B cell (primary cell): ENCODE results near the gene HK2. TPM values are rescaled to one million over a fixed set of nuclear protein-coding genes. Genes with fewer than 3 reads are reported as not detected.

Source experiments
- ATAC-seq: fragments of 200-7000 bp; cut with Tn5 transposase; one replicate; pipeline ENCODE4 v1.10.0; 2021; ENCODE audit warnings: low read depth, mild to moderate bottlenecking, moderate number of reproducible peaks, moderate library complexity
- CTCF ChIA-PET: fragments of 350-600 bp; sonication (Branson Sonifier 250); formaldehyde crosslinking; loops from one replicate; lab custom pipeline; 2021; ENCODE audit warnings: antibody characterized with exemption, inconsistent platforms; lab: Charles Lee
- POLR2A ChIA-PET: fragments of 350-600 bp; sonication (Branson Sonifier 250); formaldehyde crosslinking; loops from one replicate; lab custom pipeline; 2021; ENCODE audit warnings: antibody characterized with exemption; lab: Charles Lee
- DNase-seq: peaks from one replicate; pipeline ENCODE4 v3.0.0; 2013
- H2AFZ ChIP-seq: 2 replicates; pipeline ENCODE4 v1.6.1; 2012; ENCODE audit warnings: mild to moderate bottlenecking, low read depth, low read length; ENCODE audit not compliant: insufficient read depth, poor library complexity, severe bottlenecking
- H3K27ac ChIP-seq, 2 donors: 1 replicate in 1 of 2; 2 replicates in 1 of 2; pipeline ENCODE4 v1.5.1; 2012 to 2013; ENCODE audit warnings: low read length in 2 of 2, mild to moderate bottlenecking in 2 of 2, moderate library complexity in 1 of 2
- H3K27me3 ChIP-seq, 4 experiments: fragments of 200-600 bp in 1 of 4; sonication (generic) in 1 of 4; replicated peaks in 1 of 4; 1 replicate in 2 of 4; 2 replicates in 2 of 4; pipeline versions ENCODE4 v1.6.1 to v1.7.0; 2013 to 2016; ENCODE audit warnings: low read length in 3 of 4, mild to moderate bottlenecking in 2 of 4, mixed read lengths in 1 of 4, moderate library complexity in 1 of 4; ENCODE audit not compliant: insufficient read depth in 4 of 4, control insufficient read depth in 3 of 4; ENCODE audit errors: control extremely low read depth in 1 of 4
- H3K36me3 ChIP-seq, 2 experiments: replicated peaks in 1 of 2; 1 replicate in 1 of 2; 2 replicates in 1 of 2; pipeline versions ENCODE4 v1.6.1 to v1.7.1; 2013; ENCODE audit warnings: low read length in 1 of 2; ENCODE audit not compliant: insufficient read depth in 2 of 2, control insufficient read depth in 1 of 2; ENCODE audit errors: control extremely low read depth in 1 of 2, extremely low read depth in 1 of 2
- H3K4me1 ChIP-seq, 2 donors: fragments of 200-600 bp in 1 of 2; sonication (generic) in 1 of 2; 1 replicate in 1 of 2; 2 replicates in 1 of 2; pipeline versions ENCODE4 v1.5.1 to v1.6.1; 2013 to 2017; ENCODE audit warnings: low read length in 2 of 2; ENCODE audit not compliant: control insufficient read depth in 2 of 2, insufficient read depth in 2 of 2
- H3K4me2 ChIP-seq: replicated peaks from 2 replicates; pipeline ENCODE3; 2012; ENCODE audit warnings: mild to moderate bottlenecking, low read depth, low read length; ENCODE audit not compliant: poor library complexity, severe bottlenecking
- H3K4me3 ChIP-seq, 5 experiments: fragments of 200-600 bp in 1 of 5; sonication (generic) in 1 of 5; 1 replicate in 3 of 5; 2 replicates in 2 of 5; pipeline versions ENCODE4 v1.5.1 to v1.7.0; 2011 to 2016; ENCODE audit warnings: low read length in 4 of 5, mild to moderate bottlenecking in 4 of 5, low read depth in 2 of 5, control low read depth in 1 of 5, moderate library complexity in 1 of 5; ENCODE audit not compliant: insufficient read depth in 1 of 5; ENCODE audit errors: control extremely low read depth in 1 of 5, extremely low read depth in 1 of 5
- H3K79me2 ChIP-seq: fragments of 200-600 bp; sonication (generic); one replicate; pipeline ENCODE4 v1.6.0; 2016; ENCODE audit warnings: low read length; ENCODE audit not compliant: control insufficient read depth, insufficient read depth
- H3K9ac ChIP-seq: fragments of 200-600 bp; sonication (generic); 2 replicates; pipeline ENCODE4 v1.6.1; 2017; ENCODE audit warnings: mild to moderate bottlenecking, low read length, moderate library complexity
- H3K9me3 ChIP-seq, 3 donors: one replicate each; pipeline versions ENCODE4 v1.6.1 to v1.7.1; 2013; ENCODE audit warnings: low read length in 2 of 3; ENCODE audit not compliant: control insufficient read depth in 2 of 3, insufficient read depth in 1 of 3; ENCODE audit errors: control extremely low read depth in 1 of 3
- H4K20me1 ChIP-seq: 2 replicates; pipeline ENCODE4 v1.6.0; 2012; ENCODE audit warnings: mild to moderate bottlenecking, low read length; ENCODE audit not compliant: insufficient read depth, control insufficient read depth, poor library complexity, severe bottlenecking
- H3K27ac Mint-ChIP-seq: one replicate; pipeline ENCODE4 v1.8.0; 2021; ENCODE audit warnings: mixed read lengths
- H3K27me3 Mint-ChIP-seq: one replicate; pipeline ENCODE4 v1.8.0; 2021; ENCODE audit warnings: mixed read lengths
- H3K4me1 Mint-ChIP-seq: one replicate; pipeline ENCODE4 v1.8.0; 2021; ENCODE audit warnings: mixed read lengths
- H3K4me3 Mint-ChIP-seq: one replicate; pipeline ENCODE4 v1.8.0; 2021; ENCODE audit warnings: mixed read lengths
- H3K9me3 Mint-ChIP-seq: one replicate; pipeline ENCODE4 v1.8.0; 2022; ENCODE audit warnings: mixed read lengths; ENCODE audit not compliant: insufficient read depth
- CTCF ChIP-seq: fragments of 200-600 bp; IDR thresholded peaks from one replicate; pipeline ENCODE4 v1.8.0; 2022; ENCODE audit warnings: antibody characterized with exemption, mild to moderate bottlenecking
- EZH2 ChIP-seq: IDR thresholded peaks from 2 replicates; pipeline ENCODE4 v1.6.1; 2012; ENCODE audit warnings: borderline replicate concordance, low read depth, mild to moderate bottlenecking, moderate library complexity, low read length; ENCODE audit not compliant: insufficient read depth, poor library complexity, severe bottlenecking
- WGBS: methylation state at CpG from one replicate; pipeline ENCODE4 v1.1.5; 2013; ENCODE audit warnings: missing lambda C conversion rate; ENCODE audit not compliant: insufficient coverage; 5-methylcytosine and 5-hydroxymethylcytosine counted together
- intact Hi-C: fragments of 100-400 bp; cut with micrococcal nuclease; formaldehyde crosslinking; loops from one replicate; pipeline ENCODE4 v1.10.0; 2022
- polyA plus RNA-seq: library from polyadenylated mRNA; depleted of rRNA; stranded (reverse); fragments of >200 nt; gene quantifications from 2 replicates; pipeline ENCODE4 v1.2.3, GENCODE V29; 2012
- total RNA-seq, 2 donors: library from RNA; stranded (reverse); fragments of 120-200 nt in 1 of 2; gene quantifications; 1 replicate in 1 of 2; 2 replicates in 1 of 2; pipeline versions ENCODE4 v1.2.3 to v1.2.4, GENCODE V29; 2013 to 2022

Gene HK2
- total and polyA plus RNA-seq, 2 donors (not counting 1 experiment from before 2014, with no cell fraction given) = 5.0 to 5.7 TPM

GRCh38 chr2:74877781-74878433 is 44.0 kb downstream of the HK2 start:
- H4K20me1 ChIP-seq = no peaks in the 10 kb centered on the region
- no peak overlapping the region for H3K4me2 ChIP-seq
- ATAC-seq (no peak), DNase-seq (no peak)
- H2AFZ ChIP-seq = no peak overlapping the region
- POLR2A ChIA-PET = no interaction called here
- CTCF ChIA-PET = interaction anchor here (0.8 to 10.2 kb wide), 14 partner anchors 9 to 190 kb away, joined by 3 to 269 read pairs (median 10); partner anchors contain the start of gene HK2
- H3K27ac ChIP-seq = no peak overlapping the region
- H3K79me2 ChIP-seq = no peaks in the 10 kb centered on the region
- TF ChIP-seq CTCF (no peak), EZH2 (no peak)
- intact Hi-C loops = no loop called here
- Mint-ChIP-seq H3K4me3 (no peak overlapping the region), H3K27me3 (no peaks in the 10 kb centered on the region), H3K9me3 (no peaks in the 10 kb centered on the region), H3K4me1 (no peaks in the 10 kb centered on the region), H3K27ac (no peak overlapping the region)
- H3K9me3 ChIP-seq = no peaks in the 10 kb centered on the region
- no peaks in the 10 kb centered on the region for H3K27me3 ChIP-seq
- no peak overlapping the region for H3K4me3 ChIP-seq
- 92% methylated on average over 3 of the region's 4 CpGs for WGBS
- no peak overlapping the region for H3K9ac ChIP-seq
- H3K4me1 ChIP-seq = peaks cover 0 to 3% of the 10 kb centered on the region in 2 donors
- peaks cover 4 to 82% of the 10 kb centered on the region in 2 experiments for H3K36me3 ChIP-seq

GRCh38 chr2:74878551-74878950 is 44.6 kb downstream of the HK2 start:
- Histone ChIP-seq H3K79me2 (no peaks in the 10 kb centered on the region), H3K4me2 (no peak overlapping the region), H4K20me1 (no peaks in the 10 kb centered on the region), H3K9me3 (no peaks in the 10 kb centered on the region), H3K36me3 (peaks cover 3 to 83% of the 10 kb centered on the region in 2 experiments), H3K4me1 (peaks cover 0 to 3% of the 10 kb centered on the region in 2 donors), H3K27ac (no peak overlapping the region), H3K9ac (no peak overlapping the region), H2AFZ (no peak overlapping the region), H3K4me3 (no peak overlapping the region), H3K27me3 (no peaks in the 10 kb centered on the region)
- WGBS = over 99% methylated on average over 18 of the region's 20 CpGs
- H3K4me1 Mint-ChIP-seq = no peaks in the 10 kb centered on the region
- POLR2A ChIA-PET = no interaction called here
- ATAC-seq = no peak
- no peak for DNase-seq
- no peaks in the 10 kb centered on the region for H3K27me3 Mint-ChIP-seq
- TF ChIP-seq CTCF (no peak), EZH2 (no peak)
- H3K4me3 Mint-ChIP-seq = no peak overlapping the region
- H3K27ac Mint-ChIP-seq = no peak overlapping the region
- H3K9me3 Mint-ChIP-seq = no peaks in the 10 kb centered on the region
- CTCF ChIA-PET = interaction anchor here (1.3 to 10.2 kb wide), 3 partner anchors 44 to 188 kb away, joined by 3 to 269 read pairs (median 75); partner anchors contain the start of gene HK2
- intact Hi-C loops = no loop called here
